Activated T-cell treated with anti-CD3 and anti-CD28 coated beads, Interleukin-2, amount 50 U/mL, for 72 hours (primary cell): ENCODE data around the gene PSMC4. TPM values are rescaled to one million over a fixed set of nuclear protein-coding genes. Genes with fewer than 3 reads are reported as not detected.

Experiments used
- ATAC-seq, 2 donors: fragments of 150-1000 bp; cut with Tn5 transposase; replicated peaks in 1 of 2; 2 replicates each; pipeline ENCODE4 v1.10.0; 2021; ENCODE audit warnings: moderate library complexity in 2 of 2, mild to moderate bottlenecking in 1 of 2
- DNase-seq, 2 donors: peaks; one replicate each; pipeline ENCODE4 v3.0.0; 2021 to 2022; ENCODE audit warnings: mixed read lengths in 1 of 2
- H3K27ac Mint-ChIP-seq: one replicate; pipeline ENCODE4 v1.8.0; 2022; ENCODE audit warnings: mild to moderate bottlenecking, moderate library complexity, mixed read lengths
- H3K27me3 Mint-ChIP-seq: one replicate; pipeline ENCODE4 v1.8.0; 2022; ENCODE audit warnings: low read depth, mixed read lengths
- H3K36me3 Mint-ChIP-seq, 2 donors: one replicate each; pipeline ENCODE4 v1.8.0; 2022; ENCODE audit warnings: mixed read lengths in 2 of 2, mild to moderate bottlenecking in 1 of 2; ENCODE audit not compliant: insufficient read depth in 2 of 2
- H3K4me1 Mint-ChIP-seq: one replicate; pipeline ENCODE4 v1.8.0; 2022; ENCODE audit warnings: low read depth, mixed read lengths
- H3K4me3 Mint-ChIP-seq, 2 donors: one replicate each; pipeline ENCODE4 v1.8.0; 2022; ENCODE audit warnings: mild to moderate bottlenecking in 2 of 2, mixed read lengths in 2 of 2, moderate library complexity in 2 of 2
- H3K9me3 Mint-ChIP-seq, 2 donors: one replicate each; pipeline ENCODE4 v1.8.0; 2022; ENCODE audit warnings: mixed read lengths in 2 of 2
- total RNA-seq, 2 donors: library from RNA; stranded (reverse); gene quantifications; one replicate each; pipeline ENCODE4 v1.2.3, GENCODE V29; 2022

The PSMC4 gene
- total RNA-seq, 2 donors from 2014 or later, result 101 to 114 TPM

GRCh38 chr19:39998501-39998900 is 27.5 kb downstream of the PSMC4 start:
- Mint-ChIP-seq H3K27ac (peak overlapping the region; percentile 91), H3K4me1 (peaks cover 34% of the 10 kb centered on the region), H3K4me3 (peak overlapping the region; percentile 88 to 94), H3K27me3 (no peaks in the 10 kb centered on the region), H3K9me3 (peaks cover 2 to 8% of the 10 kb centered on the region in 2 donors), H3K36me3 (peaks cover 10 to 14% of the 10 kb centered on the region in 2 donors)
- no peak for ATAC-seq
- DNase-seq, result no peak

GRCh38 chr19:40005691-40006272 is 34.8 kb downstream of the PSMC4 start:
- no peaks in the 10 kb centered on the region for H3K27me3 Mint-ChIP-seq

GRCh38 chr19:40006273-40006691 is 35.3 kb downstream of the PSMC4 start:
- Mint-ChIP-seq H3K4me3 (no peak overlapping the region), H3K27me3 (no peaks in the 10 kb centered on the region), H3K27ac (no peak overlapping the region), H3K4me1 (peaks cover 7% of the 10 kb centered on the region), H3K36me3 (peaks cover 23 to 32% of the 10 kb centered on the region in 2 donors), H3K9me3 (peaks cover 4% of the 10 kb centered on the region in 2 donors)
- ATAC-seq (no peak), DNase-seq (no peak)

More at GRCh38 chr19:40005691-40006272, 34.8 kb downstream of the PSMC4 start:
- Mint-ChIP-seq H3K4me3 (no peak overlapping the region), H3K27ac (no peak overlapping the region), H3K36me3 (peaks cover 23 to 27% of the 10 kb centered on the region in 2 donors), H3K4me1 (peaks cover 7% of the 10 kb centered on the region), H3K9me3 (peaks cover 4% of the 10 kb centered on the region in 2 donors)
- DNase-seq (no peak), ATAC-seq (no peak)

GRCh38 chr19:40009674-40010073 is 38.7 kb downstream of the PSMC4 start:
- DNase-seq (no peak), ATAC-seq (no peak)
- Mint-ChIP-seq H3K4me1 (peaks cover 7% of the 10 kb centered on the region), H3K27me3 (no peaks in the 10 kb centered on the region), H3K36me3 (peaks cover 38 to 65% of the 10 kb centered on the region in 2 donors), H3K27ac (no peak overlapping the region), H3K4me3 (no peak overlapping the region), H3K9me3 (peaks cover 9 to 20% of the 10 kb centered on the region in 2 donors)

- no peak for DNase-seq
- no peaks in the 10 kb centered on the region for H3K4me1 Mint-ChIP-seq
- no peak for ATAC-seq
- no peak overlapping the region for H3K4me3 Mint-ChIP-seq
- H3K27ac Mint-ChIP-seq, result no peak overlapping the region
- peaks cover 17 to 29% of the 10 kb centered on the region in 2 donors for H3K9me3 Mint-ChIP-seq
- H3K36me3 Mint-ChIP-seq, result peaks cover 30 to 69% of the 10 kb centered on the region in 2 donors
- no peaks in the 10 kb centered on the region for H3K27me3 Mint-ChIP-seq
These were observed 43.0 kb downstream of the PSMC4 start for GRCh38 chr19:40013991-40014390.

- no peaks in the 10 kb centered on the region for H3K27me3 Mint-ChIP-seq
- peaks cover 30 to 36% of the 10 kb centered on the region in 2 donors for H3K9me3 Mint-ChIP-seq
- H3K36me3 Mint-ChIP-seq, result peaks cover 33 to 40% of the 10 kb centered on the region in 2 donors
- no peaks in the 10 kb centered on the region for H3K4me1 Mint-ChIP-seq
- DNase-seq (no peak), ATAC-seq (no peak)
- no peak overlapping the region for H3K27ac Mint-ChIP-seq
- no peak overlapping the region for H3K4me3 Mint-ChIP-seq
These were observed 53.0 kb downstream of the PSMC4 start for GRCh38 chr19:40023969-40024368.

- Mint-ChIP-seq H3K4me3 (no peak overlapping the region), H3K4me1 (no peaks in the 10 kb centered on the region), H3K27me3 (no peaks in the 10 kb centered on the region), H3K27ac (peak overlapping the region; percentile 54), H3K9me3 (peaks cover 33 to 42% of the 10 kb centered on the region in 2 donors), H3K36me3 (peaks cover 34 to 42% of the 10 kb centered on the region in 2 donors)
- DNase-seq (no peak), ATAC-seq (no peak)
These were observed 55.1 kb downstream of the PSMC4 start for GRCh38 chr19:40025938-40026596.

- Mint-ChIP-seq H3K4me3 (no peak overlapping the region), H3K27ac (no peak overlapping the region), H3K9me3 (peaks cover 33 to 40% of the 10 kb centered on the region in 2 donors), H3K27me3 (no peaks in the 10 kb centered on the region), H3K36me3 (peaks cover 34 to 42% of the 10 kb centered on the region in 2 donors), H3K4me1 (no peaks in the 10 kb centered on the region)
- DNase-seq (no peak), ATAC-seq (no peak)
These were observed 55.6 kb downstream of the PSMC4 start for GRCh38 chr19:40026597-40026970.

Other genes starting within 250 kb of the PSMC4 start
- 1 to 10 TPM in 1 of 2 donors, not detected in 1; 1.7 TPM for gene CLC, start 233.1 kb upstream of the PSMC4 start, total RNA-seq
- not detected for gene LEUTX, start 192.3 kb upstream of the PSMC4 start, total RNA-seq
- gene DYRK1B, start 137.0 kb upstream of the PSMC4 start, total RNA-seq, result 1 to 10 TPM; 6.1 to 7.0 TPM
- gene FBL, start 124.8 kb upstream of the PSMC4 start, total RNA-seq, result 100 to 1,000 TPM; 482 to 499 TPM
- 10 to 100 TPM in 1 of 2 donors, 1 to 10 TPM in 1; 7.2 to 13.4 TPM for gene FCGBP, start 36.5 kb upstream of the PSMC4 start, total RNA-seq
- gene ZNF546, start 25.9 kb downstream of the PSMC4 start, total RNA-seq, result 1 to 10 TPM; 4.5 to 6.1 TPM
- gene ZNF780B, start 85.1 kb downstream of the PSMC4 start, total RNA-seq, result 10 to 100 TPM; 11.7 to 15.9 TPM
- gene ZNF780A, start 119.8 kb downstream of the PSMC4 start, total RNA-seq, result 10 to 100 TPM; 13.8 to 15.0 TPM
- gene MAP3K10, start 220.3 kb downstream of the PSMC4 start, total RNA-seq, result 10 to 100 TPM; 12.7 to 22.0 TPM
- gene TTC9B, start 247.2 kb downstream of the PSMC4 start, total RNA-seq, result not detected